IPS-18a (cell line): ENCODE results near the gene MBD6.
"Not testable (repeated sequence)": the region's sequence is repeated elsewhere in the genome, so short reads cannot be mapped to it uniquely, and the experiment has no call there.

Experiments
- H3K27ac ChIP-seq: one replicate; pipeline ENCODE4 v1.5.1; 2013; ENCODE audit warnings: low read length
- H3K27me3 ChIP-seq: one replicate; pipeline ENCODE4 v1.6.1; 2013; ENCODE audit warnings: mild to moderate bottlenecking, low read length; ENCODE audit not compliant: control insufficient read depth, insufficient read depth
- H3K36me3 ChIP-seq: one replicate; pipeline ENCODE4 v1.6.1; 2013; ENCODE audit warnings: low read depth, low read length; ENCODE audit not compliant: control insufficient read depth
- H3K4me1 ChIP-seq: one replicate; pipeline ENCODE4 v1.6.1; 2013; ENCODE audit warnings: low read depth, low read length; ENCODE audit not compliant: control insufficient read depth
- H3K4me3 ChIP-seq: one replicate; pipeline ENCODE4 v1.5.1; 2013; ENCODE audit warnings: low read length
- H3K9ac ChIP-seq: one replicate; pipeline ENCODE4 v1.6.1; 2013; ENCODE audit warnings: mild to moderate bottlenecking, low read length, moderate library complexity
- H3K9me3 ChIP-seq: one replicate; pipeline ENCODE4 v1.6.1; 2013; ENCODE audit warnings: low read depth, low read length; ENCODE audit not compliant: control insufficient read depth

The MBD6 gene

GRCh38 chr12:57495051-57495701 is 27.4 kb upstream of the MBD6 start:
- H3K36me3 ChIP-seq: peaks cover 59% of the 10 kb centered on the region

GRCh38 chr12:57496822-57497221 is 25.8 kb upstream of the MBD6 start:
- H3K27me3 ChIP-seq: no peaks in the 10 kb centered on the region
- H3K9me3 ChIP-seq: no peaks in the 10 kb centered on the region
- no peak overlapping the region for H3K27ac ChIP-seq
- no peaks in the 10 kb centered on the region for H3K4me1 ChIP-seq
- no peak overlapping the region for H3K9ac ChIP-seq
- no peak overlapping the region for H3K4me3 ChIP-seq
- peaks cover 59% of the 10 kb centered on the region for H3K36me3 ChIP-seq

More at GRCh38 chr12:57495051-57495701, 27.4 kb upstream of the MBD6 start:
- not testable (repeated sequence) for H3K9me3 ChIP-seq, H3K4me1 ChIP-seq, H3K27me3 ChIP-seq, H3K4me3 ChIP-seq, H3K9ac ChIP-seq, H3K27ac ChIP-seq

- Histone ChIP-seq H3K27me3 (no peaks in the 10 kb centered on the region), H3K27ac (no peak overlapping the region), H3K4me1 (no peaks in the 10 kb centered on the region), H3K36me3 (peaks cover 61% of the 10 kb centered on the region), H3K4me3 (no peak overlapping the region), H3K9me3 (no peaks in the 10 kb centered on the region), H3K9ac (no peak overlapping the region)
These were observed 25.1 kb upstream of the MBD6 start for GRCh38 chr12:57497223-57498131.

GRCh38 chr12:57498132-57498502 is 24.5 kb upstream of the MBD6 start:
- H3K4me1 ChIP-seq: no peaks in the 10 kb centered on the region
- peaks cover 59% of the 10 kb centered on the region for H3K36me3 ChIP-seq
- no peaks in the 10 kb centered on the region for H3K9me3 ChIP-seq
- no peak overlapping the region for H3K4me3 ChIP-seq
- H3K27me3 ChIP-seq: no peaks in the 10 kb centered on the region
- H3K9ac ChIP-seq: no peak overlapping the region
- no peak overlapping the region for H3K27ac ChIP-seq

- no peak overlapping the region for H3K4me3 ChIP-seq
- H3K9ac ChIP-seq: no peak overlapping the region
- H3K36me3 ChIP-seq: peaks cover 61% of the 10 kb centered on the region
- no peaks in the 10 kb centered on the region for H3K9me3 ChIP-seq
- H3K27ac ChIP-seq: no peak overlapping the region
- H3K27me3 ChIP-seq: no peaks in the 10 kb centered on the region
- no peaks in the 10 kb centered on the region for H3K4me1 ChIP-seq
These were observed 24.1 kb upstream of the MBD6 start for GRCh38 chr12:57498571-57498970.

- Histone ChIP-seq H3K27ac (no peak overlapping the region), H3K4me3 (no peak overlapping the region), H3K9ac (no peak overlapping the region), H3K27me3 (no peaks in the 10 kb centered on the region), H3K4me1 (no peaks in the 10 kb centered on the region), H3K9me3 (no peaks in the 10 kb centered on the region), H3K36me3 (peaks cover 75% of the 10 kb centered on the region)
These were observed 22.4 kb upstream of the MBD6 start for GRCh38 chr12:57500213-57500612.

GRCh38 chr12:57502311-57502969 is 20.2 kb upstream of the MBD6 start:
- H3K4me1 ChIP-seq: not testable (repeated sequence)
- H3K36me3 ChIP-seq: peaks cover 80% of the 10 kb centered on the region

GRCh38 chr12:57506541-57506940 is 16.1 kb upstream of the MBD6 start:
- not testable (repeated sequence) for H3K4me1 ChIP-seq, H3K4me3 ChIP-seq, H3K9me3 ChIP-seq, H3K9ac ChIP-seq, H3K27me3 ChIP-seq, H3K27ac ChIP-seq
- H3K36me3 ChIP-seq: peaks cover 68% of the 10 kb centered on the region

More at GRCh38 chr12:57502311-57502969, 20.2 kb upstream of the MBD6 start:
- H3K9me3 ChIP-seq, H3K27ac ChIP-seq, H3K4me3 ChIP-seq, H3K27me3 ChIP-seq, H3K9ac ChIP-seq: not testable (repeated sequence)

- peaks cover 71% of the 10 kb centered on the region for H3K36me3 ChIP-seq
- not testable (repeated sequence) for H3K9ac ChIP-seq, H3K4me1 ChIP-seq, H3K4me3 ChIP-seq, H3K27me3 ChIP-seq, H3K9me3 ChIP-seq, H3K27ac ChIP-seq
These were observed 14.8 kb upstream of the MBD6 start for GRCh38 chr12:57507796-57508195.

GRCh38 chr12:57511161-57511560 is 11.5 kb upstream of the MBD6 start:
- H3K27me3 ChIP-seq: no peaks in the 10 kb centered on the region
- H3K9ac ChIP-seq: no peak overlapping the region
- no peaks in the 10 kb centered on the region for H3K4me1 ChIP-seq
- no peaks in the 10 kb centered on the region for H3K9me3 ChIP-seq
- H3K27ac ChIP-seq: no peak overlapping the region
- no peak overlapping the region for H3K4me3 ChIP-seq
- peaks cover 73% of the 10 kb centered on the region for H3K36me3 ChIP-seq

GRCh38 chr12:57511588-57512325 is 10.9 kb upstream of the MBD6 start:
- no peaks in the 10 kb centered on the region for H3K4me1 ChIP-seq
- H3K27me3 ChIP-seq: no peaks in the 10 kb centered on the region
- H3K36me3 ChIP-seq: peaks cover 74% of the 10 kb centered on the region
- H3K9me3 ChIP-seq: no peaks in the 10 kb centered on the region
- no peak overlapping the region for H3K4me3 ChIP-seq
- H3K9ac ChIP-seq: no peak overlapping the region
- H3K27ac ChIP-seq: no peak overlapping the region
